HepG2 (cell line): ENCODE data around the gene ATP13A3. TPM values are rescaled to one million over a fixed set of nuclear protein-coding genes. Genes with fewer than 3 reads are reported as not detected.
"Not testable (repeated sequence)": the region's sequence is repeated elsewhere in the genome, so short reads cannot be mapped to it uniquely, and the experiment has no call there.

Experiments
- BCL3 ChIP-seq: sonication (generic); formaldehyde crosslinking; IDR thresholded peaks from 2 replicates; pipeline ENCODE4 v1.5.1; 2020; ENCODE audit warnings: mild to moderate bottlenecking, missing genetic modification reagents, moderate library complexity
- BCL6 ChIP-seq: IDR thresholded peaks from 2 replicates; pipeline ENCODE4 v1.6.1; 2016; ENCODE audit warnings: missing genetic modification reagents, missing compliant biosample characterization
- EP300 ChIP-seq, 3 experiments: sonication (generic) in 1 of 3; formaldehyde crosslinking in 1 of 3; IDR thresholded peaks; 2 replicates each; pipeline versions ENCODE4 v1.5.1 to v1.6.1; 2011 to 2020; ENCODE audit warnings: low read depth in 2 of 3, low read length in 2 of 3, borderline replicate concordance in 1 of 3, improper control_type of control experiment in 1 of 3, mild to moderate bottlenecking in 1 of 3, missing genetic modification reagents in 1 of 3, moderate library complexity in 1 of 3
- FOXA1 ChIP-seq, 2 experiments: fragments of 450-650 bp in 1 of 2; sonication (generic) in 1 of 2; formaldehyde crosslinking in 1 of 2; IDR thresholded peaks; 2 replicates each; pipeline versions ENCODE4 v1.4.0 to v1.6.1; 2016 to 2020; ENCODE audit warnings: missing genetic modification reagents in 1 of 2
- FOXA3 ChIP-seq: IDR thresholded peaks from 2 replicates; pipeline ENCODE4 v1.6.1; 2016; ENCODE audit warnings: missing genetic modification reagents, missing compliant biosample characterization
- FOXP1 ChIP-seq, 2 experiments: fragments of 450-650 bp in 1 of 2; IDR thresholded peaks; 2 replicates each; pipeline ENCODE4 v1.6.1; 2017 to 2018; ENCODE audit warnings: antibody characterized with exemption in 1 of 2
- HMG20A ChIP-seq: IDR thresholded peaks from 2 replicates; pipeline ENCODE4 v1.6.1; 2016; ENCODE audit warnings: borderline replicate concordance
- NR2C2 ChIP-seq: sonication (generic); formaldehyde crosslinking; IDR thresholded peaks from 2 replicates; pipeline ENCODE4 v1.4.0; 2020; ENCODE audit warnings: missing genetic modification reagents, mild to moderate bottlenecking, moderate library complexity, borderline replicate concordance
- NR2F6 ChIP-seq, 2 experiments: IDR thresholded peaks; 2 replicates each; pipeline ENCODE4 v1.6.1; 2016; ENCODE audit warnings: antibody characterized with exemption in 1 of 2, mild to moderate bottlenecking in 1 of 2
- RARA ChIP-seq: IDR thresholded peaks from 2 replicates; pipeline ENCODE4 v1.6.1; 2016; ENCODE audit warnings: missing genetic modification reagents, missing compliant biosample characterization
- RXRB ChIP-seq: IDR thresholded peaks from 2 replicates; pipeline ENCODE4 v1.6.1; 2016; ENCODE audit warnings: borderline replicate concordance, missing genetic modification reagents, missing compliant biosample characterization
- THRA ChIP-seq: sonication (generic); formaldehyde crosslinking; IDR thresholded peaks from 2 replicates; pipeline ENCODE4 v1.4.0; 2020; ENCODE audit warnings: missing genetic modification reagents, borderline replicate concordance
- ZMYM2 ChIP-seq: sonication (generic); formaldehyde crosslinking; IDR thresholded peaks from 2 replicates; pipeline ENCODE4 v1.8.0; 2022; ENCODE audit warnings: mild to moderate bottlenecking, missing genetic modification reagents
- ZNF235 ChIP-seq: sonication (generic); formaldehyde crosslinking; IDR thresholded peaks from 2 replicates; pipeline ENCODE4 v1.8.1; 2023; ENCODE audit warnings: mild to moderate bottlenecking, missing genetic modification reagents, borderline replicate concordance
- ZNF337 ChIP-seq: sonication (generic); formaldehyde crosslinking; IDR thresholded peaks from 2 replicates; pipeline ENCODE4 v1.5.1; 2020; ENCODE audit warnings: missing genetic modification reagents, low read depth, mild to moderate bottlenecking, borderline replicate concordance
- ZNF558 ChIP-seq: sonication (generic); formaldehyde crosslinking; IDR thresholded peaks from 2 replicates; pipeline ENCODE4 v1.9.0; 2022; ENCODE audit warnings: mild to moderate bottlenecking, missing genetic modification reagents, borderline replicate concordance
- ZNF605 ChIP-seq: sonication (generic); formaldehyde crosslinking; IDR thresholded peaks from 2 replicates; pipeline ENCODE4 v1.8.0; 2022; ENCODE audit warnings: mild to moderate bottlenecking, missing genetic modification reagents
- ZNF629 ChIP-seq: sonication (generic); formaldehyde crosslinking; conservative IDR thresholded peaks from 2 replicates; pipeline ENCODE4 v1.5.0; 2020; ENCODE audit warnings: missing genetic modification reagents
- ZNF687 ChIP-seq: sonication (generic); formaldehyde crosslinking; IDR thresholded peaks from 2 replicates; pipeline ENCODE4 v1.5.1; 2020; ENCODE audit warnings: mild to moderate bottlenecking, missing genetic modification reagents, moderate library complexity
- polyA plus RNA-seq, 8 experiments: library from polyadenylated mRNA; depleted of rRNA in 3 of 8; stranded (reverse) in 7 of 8; unstranded in 1 of 8; fragments of >200 nt; fragmentation: Illumina TruSeq in 4 of 8; extraction: Trizol in 4 of 8; gene quantifications; 2 replicates each; pipeline versions ENCODE4 v1.2.1 to v1.2.3, GENCODE V29; 2011 to 2016; ENCODE audit warnings: low read depth in 4 of 8, missing spikeins in 1 of 8, mixed read lengths in 1 of 8; ENCODE audit not compliant: insufficient read depth in 1 of 8
- total RNA-seq, 5 experiments: library from RNA; depleted of rRNA; stranded (reverse); fragments of >200 nt; fragmentation: Illumina TruSeq; extraction: Trizol; gene quantifications; 2 replicates each; pipeline ENCODE4 v1.2.3, GENCODE V29; 2016; ENCODE audit warnings: low read depth in 1 of 5

The ATP13A3 gene
- total and polyA plus RNA-seq, 2 of the 13 experiments (the other 11 are each of a cell fraction or from before 2014, with no cell fraction given): 44.9 to 80.8 TPM

- TF ChIP-seq HMG20A (CRISPR knock-in tag) (peak; percentile 48; the same call in 1 of the 2 replicates), ZNF337 (0 out of 2 replicates have a peak, but pooled peaks have one; percentile 43), FOXA3 (CRISPR knock-in tag) (peak; percentile 47; the same call in 1 of the 2 replicates), EP300 (IDR thresholded peaks at IDR 0.05; ENCODE audit: low read depth in 2 of 2, low read length in 2 of 2) (peak in 1 of 2 experiments; percentile 58; a peak in 1 of 4 replicates), FOXP1 (CRISPR knock-in tag; IDR thresholded peaks at IDR 0.05) (peak; percentile 69), RARA (peak; percentile 76; the same call in 1 of the 2 replicates), ZNF605 (CRISPR knock-in tag) (0 out of 2 replicates have a peak, but pooled peaks have one; percentile 51), ZNF687 (CRISPR knock-in tag) (peak; percentile 53), ZMYM2 (peak; percentile 66; the same call in 1 of the 2 replicates), BCL6 (CRISPR knock-in tag) (peak; percentile 94), RXRB (CRISPR knock-in tag) (peak; percentile 23; the same call in 1 of the 2 replicates), BCL3 (CRISPR knock-in tag) (0 out of 2 replicates have a peak, but pooled peaks have one; percentile 40), ZNF235 (CRISPR knock-in tag) (0 out of 2 replicates have a peak, but pooled peaks have one; percentile 5), NR2C2 (CRISPR knock-in tag) (peak; percentile 40), ZNF558 (CRISPR knock-in tag) (0 out of 2 replicates have a peak, but pooled peaks have one; percentile 34), FOXA1 (CRISPR knock-in tag; IDR thresholded peaks at IDR 0.05) (0 out of 2 replicates have a peak, but pooled peaks have one; percentile 11), NR2F6 (IDR thresholded peaks at IDR 0.05) (peak; percentile 88), NR2F6 (CRISPR knock-in tag; IDR thresholded peaks at IDR 0.05) (peak; percentile 86), ZNF629 (0 out of 2 replicates have a peak, but pooled peaks have one; percentile 38), THRA (CRISPR knock-in tag) (peak; percentile 36; the same call in 1 of the 2 replicates)
- not testable (repeated sequence) for TF ChIP-seq EP300 (CRISPR knock-in tag; IDR thresholded peaks at IDR 0.05; ENCODE audit: borderline replicate concordance); FOXP1 (IDR thresholded peaks at IDR 0.05); FOXA1 (IDR thresholded peaks at IDR 0.05)
These were observed 7.5 kb upstream of the ATP13A3 start (continued) for GRCh38 chr3:194493995-194494927.
